Upper lobe of left lung (tissue), 6 donors: ENCODE data around the gene KIF6. TPM values are rescaled to one million over a fixed set of nuclear protein-coding genes. Genes with fewer than 3 reads are reported as not detected.

Experiments
- ATAC-seq, 2 donors: fragments of 200-7000 bp; cut with Tn5 transposase; one replicate each; pipeline ENCODE4 v1.9.1; 2022; ENCODE audit warnings: mild to moderate bottlenecking in 2 of 2, moderate library complexity in 2 of 2; ENCODE audit not compliant: low FRiP score in 2 of 2
- DNase-seq, 2 donors: peaks; one replicate each; pipeline ENCODE4 v3.0.0-alpha.2; 2019 to 2020
- H3K27ac ChIP-seq, 4 donors: fragments of 200-600 bp; sonication (generic); one replicate each; pipeline ENCODE4 v1.5.1; 2016 to 2019
- H3K27me3 ChIP-seq, 4 donors: fragments of 200-600 bp; sonication (generic); one replicate each; pipeline ENCODE4 v1.5.1; 2017 to 2019
- H3K36me3 ChIP-seq, 4 donors: fragments of 200-600 bp; sonication (generic); one replicate each; pipeline ENCODE4 v1.5.1; 2016 to 2019
- H3K4me1 ChIP-seq, 4 donors: fragments of 200-600 bp; sonication (generic); one replicate each; pipeline ENCODE4 v1.5.1; 2018 to 2019
- H3K4me3 ChIP-seq, 4 donors: fragments of 200-600 bp; sonication (generic); one replicate each; pipeline ENCODE4 v1.5.1; 2017 to 2019; ENCODE audit warnings: mild to moderate bottlenecking in 2 of 4, moderate library complexity in 1 of 4
- H3K9me3 ChIP-seq, 4 donors: fragments of 200-600 bp; sonication (generic); one replicate each; pipeline ENCODE4 v1.5.1; 2018 to 2019
- CTCF ChIP-seq, 6 experiments: fragments of 450-650 bp in 4 of 6; fragments of 200-600 bp in 2 of 6; sonication (generic) in 2 of 6; IDR thresholded peaks; one replicate each; pipeline ENCODE4 v1.5.1; 2016 to 2019; ENCODE audit warnings: antibody characterized with exemption in 6 of 6
- EP300 ChIP-seq, 4 donors: sonication (generic); formaldehyde crosslinking; IDR thresholded peaks; one replicate each; pipeline ENCODE4 v1.5.1; 2017; ENCODE audit warnings: antibody characterized with exemption in 4 of 4, control low read depth in 2 of 4
- POLR2A ChIP-seq, 4 donors: fragments of 450-650 bp; IDR thresholded peaks; one replicate each; pipeline ENCODE4 v1.5.1; 2016 to 2017; ENCODE audit warnings: antibody characterized with exemption in 4 of 4, mild to moderate bottlenecking in 2 of 4
- POLR2AphosphoS5 ChIP-seq, 2 donors: sonication (generic); formaldehyde crosslinking; IDR thresholded peaks; one replicate each; pipeline ENCODE4 v1.5.1; 2017; ENCODE audit warnings: antibody characterized with exemption in 2 of 2
- WGBS, 2 donors: methylation state at CpG; one replicate each; pipeline ENCODE4 v1.1.5; 2017 to 2018; 5-methylcytosine and 5-hydroxymethylcytosine counted together
- total RNA-seq, 6 donors: library from RNA; depleted of rRNA in 4 of 6; stranded (reverse); fragments of >200 nt in 4 of 6; gene quantifications; one replicate each; pipeline versions ENCODE4 v1.1.0 to v1.2.1, GENCODE V29; 2016 to 2021
- donor health status: DM: no; HTN: no; CAD: no; lungs with moderate emphysema.
- donor health status: DM: no; HTN: yes; CAD: no; lungs with severe emphysema.

KIF6 gene
- total RNA-seq, 6 donors from 2014 or later = 0.55 to 7.9 (median 1.5) TPM

- no peaks in the 10 kb centered on the region for H3K9me3 ChIP-seq
- H3K4me1 ChIP-seq = no peaks in the 10 kb centered on the region
- TF ChIP-seq POLR2A (IDR thresholded peaks at IDR 0.05) (no peak), POLR2AphosphoS5 (IDR thresholded peaks at IDR 0.05) (no peak), EP300 (IDR thresholded peaks at IDR 0.05) (no peak), CTCF (IDR thresholded peaks at IDR 0.05) (no peak)
- ATAC-seq (no peak), DNase-seq (no peak)
- no peaks in the 10 kb centered on the region for H3K27me3 ChIP-seq
- H3K4me3 ChIP-seq = no peak overlapping the region
- H3K27ac ChIP-seq = no peak overlapping the region
- no peaks in the 10 kb centered on the region for H3K36me3 ChIP-seq
Measured at GRCh38 chr6:39714802-39715201, 10.4 kb downstream of the KIF6 start.

GRCh38 chr6:39707962-39708683 is 17.1 kb downstream of the KIF6 start:
- Histone ChIP-seq H3K4me3 (no peak overlapping the region), H3K4me1 (no peaks in the 10 kb centered on the region), H3K36me3 (no peaks in the 10 kb centered on the region), H3K27ac (no peak overlapping the region), H3K27me3 (no peaks in the 10 kb centered on the region), H3K9me3 (no peaks in the 10 kb centered on the region)
- no peak for TF ChIP-seq POLR2A (IDR thresholded peaks at IDR 0.05)
- TF ChIP-seq EP300 (IDR thresholded peaks at IDR 0.05) = no peak
- no peak for TF ChIP-seq CTCF (IDR thresholded peaks at IDR 0.05)
- no peak for TF ChIP-seq POLR2AphosphoS5 (IDR thresholded peaks at IDR 0.05)
- DNase-seq (no peak), ATAC-seq (no peak)
- WGBS, 2 donors = 79 to 84% methylated on average over 2 of the region's 2 CpGs

GRCh38 chr6:39706819-39707335 is 18.3 kb downstream of the KIF6 start:
- WGBS, 2 donors = 48 to 62% methylated on average over 3 of the region's 3 CpGs
- Histone ChIP-seq H3K27me3 (no peaks in the 10 kb centered on the region), H3K4me3 (no peak overlapping the region), H3K9me3 (no peaks in the 10 kb centered on the region), H3K27ac (no peak overlapping the region), H3K4me1 (no peaks in the 10 kb centered on the region), H3K36me3 (no peaks in the 10 kb centered on the region)
- ATAC-seq = no peak
- no peak for DNase-seq
- TF ChIP-seq EP300 (IDR thresholded peaks at IDR 0.05) = no peak
- TF ChIP-seq CTCF (IDR thresholded peaks at IDR 0.05) = no peak
- no peak for TF ChIP-seq POLR2AphosphoS5 (IDR thresholded peaks at IDR 0.05)
- TF ChIP-seq POLR2A (IDR thresholded peaks at IDR 0.05) = no peak

- Histone ChIP-seq H3K4me3 (no peak overlapping the region), H3K27ac (no peak overlapping the region), H3K36me3 (no peaks in the 10 kb centered on the region), H3K9me3 (no peaks in the 10 kb centered on the region), H3K27me3 (no peaks in the 10 kb centered on the region), H3K4me1 (peaks cover 0 to 5% (median 0%) of the 10 kb centered on the region in 4 donors)
- TF ChIP-seq CTCF (IDR thresholded peaks at IDR 0.05) = no peak
- no peak for TF ChIP-seq POLR2A (IDR thresholded peaks at IDR 0.05)
- no peak for TF ChIP-seq POLR2AphosphoS5 (IDR thresholded peaks at IDR 0.05)
- TF ChIP-seq EP300 (IDR thresholded peaks at IDR 0.05) = no peak
- WGBS, 2 donors = 72 to 83% methylated on average over 4 of the region's 4 CpGs
- no peak for DNase-seq
- no peak for ATAC-seq
Measured at GRCh38 chr6:39702265-39702664, 22.9 kb downstream of the KIF6 start.

- ATAC-seq (no peak), DNase-seq (no peak)
- Histone ChIP-seq H3K4me3 (no peak overlapping the region), H3K27me3 (no peaks in the 10 kb centered on the region), H3K27ac (no peak overlapping the region), H3K36me3 (no peaks in the 10 kb centered on the region), H3K9me3 (no peaks in the 10 kb centered on the region), H3K4me1 (peaks cover 0 to 5% (median 0%) of the 10 kb centered on the region in 4 donors)
- WGBS, 2 donors = 88 to 92% methylated on average over 1 of the region's 1 CpG
- TF ChIP-seq EP300 (IDR thresholded peaks at IDR 0.05) (no peak), POLR2A (IDR thresholded peaks at IDR 0.05) (no peak), POLR2AphosphoS5 (IDR thresholded peaks at IDR 0.05) (no peak), CTCF (IDR thresholded peaks at IDR 0.05) (no peak)
Measured at GRCh38 chr6:39700362-39700761, 24.8 kb downstream of the KIF6 start.
